Mesenteric fat pad (tissue), 1 donor: ENCODE measurements around the gene B2M. TPM values are rescaled to one million over a fixed set of nuclear protein-coding genes. Genes with fewer than 3 reads are reported as not detected.
"Not testable (repeated sequence)": the region's sequence is repeated elsewhere in the genome, so short reads cannot be mapped to it uniquely, and the experiment has no call there.

Source experiments
- DNase-seq: peaks from one replicate; pipeline ENCODE4 v3.0.0-alpha.2; 2020; ENCODE audit warnings: low spot score
- long read RNA-seq: library from polyadenylated mRNA; unstranded; transcript quantifications from one replicate; pipeline ENCODE4 v2.0.0, GENCODE V29; 2020
- total RNA-seq: library from RNA; stranded (reverse); fragmentation: NEBNext Ultra II Directional; extraction: Animal tissue kit (Norgen Biotek cat#: 25700); gene quantifications from one replicate; pipeline ENCODE4 v1.2.1, GENCODE V29; 2021
- donor health status: DM: yes; HTN: yes; CAD: no.

Gene B2M
- total RNA-seq = 2,407 TPM
- long read RNA-seq, transcript B2M-204 (4 exons, 1,705 nt) = major isoform, 1,878 of 2,045 reads
- long read RNA-seq, transcript B2M-208 (3 exons, 1,081 nt) = minor isoform, 27 of 2,045 reads
- long read RNA-seq, transcript B2M-213 (1 exons, 2,329 nt) = minor isoform, 61 of 2,045 reads
- long read RNA-seq, transcript B2M-214 (1 exons, 2,403 nt) = minor isoform, 34 of 2,045 reads
- long read RNA-seq, partial matches to known transcripts = 24 of 2,045 reads
- long read RNA-seq, other reads (novel, unspliced or antisense) = 17 of 2,045 reads

- DNase-seq = peak; percentile 99
Measured at GRCh38 chr15:44711096-44711742, at the start of gene B2M, which contains the start of gene PATL2. Gene B2M (plus strand): TSS chr15:44711517. CDS start chr15:44711547, 30 bp downstream. Gene PATL2 (minus strand): TSS chr15:44711323. CDS start chr15:44676490, 34,833 bp downstream.

- DNase-seq = no peak
Measured at GRCh38 chr15:44661576-44661975, 49.7 kb upstream of the B2M start.

GRCh38 chr15:44662478-44663409 lies 48.6 kb upstream of the B2M start:
- no peak for DNase-seq

GRCh38 chr15:44663410-44664308 lies 47.7 kb upstream of the B2M start, which contains the start of gene SPG11:
Gene SPG11 (minus strand): TSS chr15:44663662. CDS start chr15:44663647, 15 bp downstream.
- peak; percentile 98 for DNase-seq

- no peak for DNase-seq
Measured at GRCh38 chr15:44666210-44667038, 44.9 kb upstream of the B2M start.

- no peak for DNase-seq
Measured at GRCh38 chr15:44667039-44667360, 44.3 kb upstream of the B2M start.

- no peak for DNase-seq
Measured at GRCh38 chr15:44668921-44669320, 42.4 kb upstream of the B2M start.

GRCh38 chr15:44670087-44670950 lies 41.0 kb upstream of the B2M start:
- no peak for DNase-seq

GRCh38 chr15:44673639-44674038 lies 37.7 kb upstream of the B2M start:
- no peak for DNase-seq

GRCh38 chr15:44675911-44676310 lies 35.4 kb upstream of the B2M start:
- DNase-seq = no peak

GRCh38 chr15:44676676-44677075 lies 34.6 kb upstream of the B2M start:
- DNase-seq = no peak

GRCh38 chr15:44682211-44682610 lies 29.1 kb upstream of the B2M start:
- no peak for DNase-seq

GRCh38 chr15:44682809-44683682 lies 28.3 kb upstream of the B2M start:
- not testable (repeated sequence) for DNase-seq

- DNase-seq = not testable (repeated sequence)
Measured at GRCh38 chr15:44689318-44689717, 22.0 kb upstream of the B2M start.

- not testable (repeated sequence) for DNase-seq
Measured at GRCh38 chr15:44690245-44690644, 21.1 kb upstream of the B2M start.

GRCh38 chr15:44692659-44693058 lies 18.7 kb upstream of the B2M start:
- DNase-seq = no peak

GRCh38 chr15:44694416-44694815 lies 16.9 kb upstream of the B2M start:
- DNase-seq = no peak

GRCh38 chr15:44695294-44695693 lies 16.0 kb upstream of the B2M start:
- DNase-seq = no peak
